ENCODE measurements around the gene GIPC2. TPM values are rescaled to one million over a fixed set of nuclear protein-coding genes. Genes with fewer than 3 reads are reported as not detected.

The GIPC2 gene
- total and polyA plus RNA-seq, 2 of the 4 experiments (the other 2 are of a cell fraction): 0.07 to 0.18 TPM

DNA sequence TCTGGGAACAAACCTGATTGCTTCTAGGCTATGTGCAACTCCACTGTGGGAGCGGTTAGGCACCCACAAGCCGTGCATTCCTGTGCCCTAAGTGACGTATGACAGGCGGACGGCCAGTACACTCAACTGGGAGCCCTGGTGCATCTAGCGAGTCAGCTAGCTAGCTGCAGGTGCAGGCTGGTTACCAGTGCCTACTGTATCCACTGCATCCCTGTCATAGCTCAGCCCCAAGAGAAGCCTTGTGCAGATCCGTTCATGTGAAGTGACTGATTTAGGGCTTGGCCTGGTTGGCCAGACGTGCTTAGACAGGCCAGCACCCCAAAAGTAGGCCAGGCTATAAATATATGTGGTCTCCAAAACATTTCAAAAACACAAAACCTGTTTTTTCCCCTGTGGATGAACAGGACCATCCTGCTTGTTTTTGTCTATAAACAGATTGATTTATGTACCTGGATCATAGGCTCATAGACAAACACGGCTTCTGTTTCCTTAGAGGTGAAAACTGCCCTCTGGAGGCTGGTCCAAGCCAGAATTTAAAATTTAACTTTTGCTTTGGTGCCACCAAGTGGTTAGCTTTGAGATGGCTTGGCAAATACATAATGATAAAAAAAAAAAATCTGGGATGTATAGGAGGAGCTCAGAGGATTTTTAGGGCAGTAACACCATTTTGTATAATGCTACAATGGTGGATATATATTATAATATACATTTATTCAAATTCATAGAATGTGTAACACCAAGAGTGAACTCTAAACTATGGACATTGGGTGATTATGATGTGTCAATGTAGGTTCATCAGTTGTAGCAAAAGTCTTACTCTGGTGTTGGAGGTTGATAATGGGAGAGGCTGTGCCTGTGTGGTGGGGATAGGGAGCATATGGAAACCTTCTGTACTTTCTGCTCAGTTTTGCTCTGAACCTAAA, 68.5 kb downstream of the GIPC2 start:
- H4K5ac ChIP-seq (ENCODE audit: low read depth, low read length): peak overlapping the region; percentile 47
- H3K9ac ChIP-seq (ENCODE audit: low read depth, low read length): no peak overlapping the region
- H3K9me3 ChIP-seq (ENCODE audit: control insufficient read depth, insufficient read depth, low read length): no peaks in the 10 kb centered on the region
- no peak overlapping the region for H2BK15ac ChIP-seq (ENCODE audit: low read depth, low read length)
- peak overlapping the region; percentile 62 for H2BK120ac ChIP-seq (ENCODE audit: low read depth, low read length)
- peak; percentile 89 for ATAC-seq (ENCODE audit: low read depth)
- 0 out of 2 replicates have a peak, but pooled peaks cover 2% of the 10 kb centered on the region for H3K4me1 ChIP-seq (ENCODE audit: control insufficient read depth, insufficient read depth, low read length)
- peak overlapping the region; percentile 47 for H2AK9ac ChIP-seq (replicated peaks; ENCODE audit: low read depth, low read length, poor library complexity)
- peak; percentile 81 for DNase-seq
- H3K23ac ChIP-seq (ENCODE audit: low read depth, low read length): no peak overlapping the region
- dilution Hi-C loops (cut with HindIII; ENCODE audit: low sequenced_read_pairs, unreplicated experiment) (no loop called here), in situ Hi-C loops (cut with MboI; ENCODE audit: low sequenced_read_pairs) (loop anchor here (10.0 to 25.0 kb wide), 3 partner anchors 139 to 527 kb away; partner anchors contain the start of gene FUBP1), intact Hi-C loops (cut with micrococcal nuclease) (loop anchor here (1.0 to 10.0 kb wide), 4 partner anchors 110 to 289 kb away; partner anchors contain the start of genes DNAJB4 and FUBP1)
- H3K79me1 ChIP-seq (ENCODE audit: low read depth in 1 of 2, low read length in 2 of 2): peaks cover 0 to 4% of the 10 kb centered on the region in 2 experiments; a peak in 2 of 4 replicates
- H4K20me1 ChIP-seq (ENCODE audit: insufficient read depth, low read length): no peaks in the 10 kb centered on the region
- no peak overlapping the region for H3K14ac ChIP-seq (replicated peaks; ENCODE audit: low read depth, low read length)
- TF ChIP-seq BHLHE40 (IDR thresholded peaks at IDR 0.05; ENCODE audit: low read depth, low read length) (no peak), MAFK (IDR thresholded peaks at IDR 0.05; ENCODE audit: low read depth, low read length) (no peak), RAD21 (IDR thresholded peaks at IDR 0.05; ENCODE audit: low read length) (peak; percentile 98), SMC3 (IDR thresholded peaks at IDR 0.05; ENCODE audit: low read depth, low read length) (peak; percentile 99), CHD1 (IDR thresholded peaks at IDR 0.05; ENCODE audit: low read depth, low read length) (peak; percentile 41; the same call in 1 of the 2 replicates), RFX5 (IDR thresholded peaks at IDR 0.05; ENCODE audit: low read depth, low read length) (no peak), MAZ (IDR thresholded peaks at IDR 0.05; ENCODE audit: borderline replicate concordance, low read depth, low read length) (no peak), POLR2A (IDR thresholded peaks at IDR 0.05; ENCODE audit: low read depth, low read length) (0 out of 2 replicates have a peak, but pooled peaks have one; percentile 26), MXI1 (IDR thresholded peaks at IDR 0.05; ENCODE audit: borderline replicate concordance, low read depth, low read length) (no peak)
- TF ChIP-seq, protein P1, sequence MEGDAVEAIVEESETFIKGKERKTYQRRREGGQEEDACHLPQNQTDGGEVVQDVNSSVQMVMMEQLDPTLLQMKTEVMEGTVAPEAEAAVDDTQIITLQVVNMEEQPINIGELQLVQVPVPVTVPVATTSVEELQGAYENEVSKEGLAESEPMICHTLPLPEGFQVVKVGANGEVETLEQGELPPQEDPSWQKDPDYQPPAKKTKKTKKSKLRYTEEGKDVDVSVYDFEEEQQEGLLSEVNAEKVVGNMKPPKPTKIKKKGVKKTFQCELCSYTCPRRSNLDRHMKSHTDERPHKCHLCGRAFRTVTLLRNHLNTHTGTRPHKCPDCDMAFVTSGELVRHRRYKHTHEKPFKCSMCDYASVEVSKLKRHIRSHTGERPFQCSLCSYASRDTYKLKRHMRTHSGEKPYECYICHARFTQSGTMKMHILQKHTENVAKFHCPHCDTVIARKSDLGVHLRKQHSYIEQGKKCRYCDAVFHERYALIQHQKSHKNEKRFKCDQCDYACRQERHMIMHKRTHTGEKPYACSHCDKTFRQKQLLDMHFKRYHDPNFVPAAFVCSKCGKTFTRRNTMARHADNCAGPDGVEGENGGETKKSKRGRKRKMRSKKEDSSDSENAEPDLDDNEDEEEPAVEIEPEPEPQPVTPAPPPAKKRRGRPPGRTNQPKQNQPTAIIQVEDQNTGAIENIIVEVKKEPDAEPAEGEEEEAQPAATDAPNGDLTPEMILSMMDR (conservative IDR thresholded peaks at IDR 0.05; ENCODE audit: low read depth, low read length): peak; percentile 100
- no peaks in the 10 kb centered on the region for H3K27me3 ChIP-seq (ENCODE audit: control insufficient read depth, insufficient read depth, low read length)
- H3K27ac ChIP-seq (ENCODE audit: insufficient read depth, low read length): no peak overlapping the region
- H3K4ac ChIP-seq (ENCODE audit: low read depth, low read length): peak overlapping the region; percentile 47
- no peak overlapping the region for H3K56ac ChIP-seq (ENCODE audit: extremely low read depth, insufficient read depth, low read length)
- H3K4me3 ChIP-seq (ENCODE audit: insufficient read depth, low read depth, low read length): no peak overlapping the region
- peak overlapping the region; percentile 41; the same call in 1 of the 2 replicates for H2AK5ac ChIP-seq (ENCODE audit: low read depth, low read length)
- 81% methylated on average over 6 of the region's 9 CpGs; no CpG with 5 or more reads in 1 of the 2 experiments for WGBS, 2 experiments (ENCODE audit: extremely low coverage in 2 of 2, insufficient read length in 1 of 2)
- no peak overlapping the region for H3K4me2 ChIP-seq (ENCODE audit: low read depth, low read length)
- peaks cover 2% of the 10 kb centered on the region; the same call in 1 of the 2 replicates for H3K9me1 ChIP-seq (ENCODE audit: insufficient read depth, low read length)
- H3K36me3 ChIP-seq (ENCODE audit: control insufficient read depth, insufficient read depth, low read length): no peaks in the 10 kb centered on the region
- POLR2A ChIA-PET (ENCODE audit: unreplicated experiment): interaction anchor here (0.6 to 1.1 kb wide), 2 partner anchors 110 to 134 kb away, joined by 3 to 4 read pairs; partner anchors contain the start of gene DNAJB4
- H4K8ac ChIP-seq (ENCODE audit: low read depth in 2 of 2, low read length in 2 of 2): peak overlapping the region in 1 of 2 experiments; percentile 25; a peak in 2 of 4 replicates
- H3K18ac ChIP-seq (ENCODE audit: low read depth, low read length): no peak overlapping the region; the same call in 1 of the 2 replicates
- no TSS peak for BruUV-seq (replicated peaks)
- peak overlapping the region; percentile 34 for H2BK5ac ChIP-seq (ENCODE audit: low read depth, low read length, poor library complexity, severe bottlenecking)
- peak overlapping the region; percentile 64 for H2AFZ ChIP-seq (replicated peaks; ENCODE audit: low read length, poor library complexity)
- H4K91ac ChIP-seq (ENCODE audit: insufficient read depth, low read depth, low read length): 0 out of 2 replicates have a peak overlapping the region, but pooled peaks have one; percentile 5
- H2BK20ac ChIP-seq (ENCODE audit: low read depth, low read length): peak overlapping the region; percentile 21; the same call in 1 of the 2 replicates
- CTCF ChIA-PET: interaction anchor here (0.5 to 1.7 kb wide), 22 partner anchors 9 to 638 kb away, joined by 3 to 7 read pairs (median 3); partner anchors contain the start of gene DNAJB4

Data from IMR-90 (cell line).